Esophagus squamous epithelium (tissue), 5 donors: ENCODE results near the gene PRKG1. TPM values are rescaled to one million over a fixed set of nuclear protein-coding genes. Genes with fewer than 3 reads are reported as not detected.

Source experiments
- DNase-seq: peaks from one replicate; lab custom pipeline; 2025; lab: John Stamatoyannopoulos, UW
- H3K27ac ChIP-seq, 4 donors: fragments of 200-600 bp; sonication (generic); one replicate each; pipeline ENCODE4 v1.5.1; 2016 to 2019; ENCODE audit warnings: mild to moderate bottlenecking in 1 of 4
- H3K27me3 ChIP-seq, 4 donors: fragments of 200-600 bp; sonication (generic); 1 replicate in 3 of 4; 2 replicates in 1 of 4; pipeline versions ENCODE4 v1.5.1 to v1.6.0; 2017 to 2021; ENCODE audit warnings: antibody characterized with exemption in 1 of 4
- H3K36me3 ChIP-seq, 3 donors: fragments of 200-600 bp; sonication (generic); one replicate each; pipeline ENCODE4 v1.5.1; 2016 to 2019
- H3K4me1 ChIP-seq, 3 donors: fragments of 200-600 bp; sonication (generic); one replicate each; pipeline ENCODE4 v1.5.1; 2017 to 2019
- H3K4me3 ChIP-seq, 4 donors: fragments of 200-600 bp; sonication (generic); 1 replicate in 3 of 4; 2 replicates in 1 of 4; pipeline ENCODE4 v1.5.1; 2016 to 2019; ENCODE audit warnings: mild to moderate bottlenecking in 2 of 4, moderate library complexity in 1 of 4
- H3K9me3 ChIP-seq, 3 donors: fragments of 200-600 bp; sonication (generic); one replicate each; pipeline ENCODE4 v1.5.1; 2016 to 2019
- CTCF ChIP-seq, 6 experiments: fragments of 450-650 bp in 4 of 6; fragments of 200-600 bp in 2 of 6; sonication (generic) in 2 of 6; IDR thresholded peaks; one replicate each; pipeline ENCODE4 v1.5.1; 2016 to 2019; ENCODE audit warnings: antibody characterized with exemption in 6 of 6, mild to moderate bottlenecking in 4 of 6, moderate library complexity in 4 of 6
- POLR2A ChIP-seq, 4 donors: fragments of 450-650 bp; IDR thresholded peaks; one replicate each; pipeline ENCODE4 v1.6.1; 2017; ENCODE audit warnings: antibody characterized with exemption in 4 of 4, mild to moderate bottlenecking in 4 of 4, moderate library complexity in 3 of 4
- WGBS, 2 donors: methylation state at CpG; one replicate each; pipeline ENCODE4 v1.1.5; 2018; 5-methylcytosine and 5-hydroxymethylcytosine counted together
- intact Hi-C: fragments of 100-400 bp; cut with DNase I; formaldehyde crosslinking; loops from one replicate; pipeline ENCODE4 v1.15.0; 2022
- total RNA-seq, 4 donors: library from RNA; depleted of rRNA; stranded (reverse); fragments of >200 nt; gene quantifications; one replicate each; pipeline ENCODE4 v1.1.0, GENCODE V29; 2016
- donor health status: DM: yes; HTN: yes; CAD: no.

Gene PRKG1
- total RNA-seq, 4 donors from 2014 or later = 2.0 to 10.9 (median 3.8) TPM

GRCh38 chr10:51952056-51952455 is 877.8 kb downstream of the PRKG1 start:
- 62 to 67% methylated on average over 1 of the region's 1 CpG for WGBS, 2 donors
- H3K4me3 ChIP-seq = no peak overlapping the region

GRCh38 chr10:51955696-51956095 is 881.4 kb downstream of the PRKG1 start:
- no peak overlapping the region for H3K27ac ChIP-seq
- WGBS, 2 donors = 70 to 83% methylated on average over 2 of the region's 2 CpGs
- H3K9me3 ChIP-seq = no peaks in the 10 kb centered on the region
- no peaks in the 10 kb centered on the region for H3K27me3 ChIP-seq
- no peak overlapping the region for H3K4me3 ChIP-seq
- intact Hi-C loops = no loop called here
- no peak for DNase-seq
- no peaks in the 10 kb centered on the region for H3K36me3 ChIP-seq
- H3K4me1 ChIP-seq = peaks cover 0 to 6% (median 0%) of the 10 kb centered on the region in 3 donors
- TF ChIP-seq CTCF (IDR thresholded peaks at IDR 0.05) (no peak), POLR2A (IDR thresholded peaks at IDR 0.05) (no peak)

More at GRCh38 chr10:51952056-51952455, 877.8 kb downstream of the PRKG1 start:
- Histone ChIP-seq H3K4me1 (peaks cover 0 to 5% (median 0%) of the 10 kb centered on the region in 3 donors), H3K27ac (no peak overlapping the region), H3K27me3 (no peaks in the 10 kb centered on the region), H3K36me3 (no peaks in the 10 kb centered on the region), H3K9me3 (no peaks in the 10 kb centered on the region)
- TF ChIP-seq CTCF (IDR thresholded peaks at IDR 0.05) (no peak), POLR2A (IDR thresholded peaks at IDR 0.05) (no peak)
- intact Hi-C loops = no loop called here
- no peak for DNase-seq

GRCh38 chr10:51956822-51957221 is 882.5 kb downstream of the PRKG1 start:
- TF ChIP-seq CTCF (IDR thresholded peaks at IDR 0.05) = no peak
- TF ChIP-seq POLR2A (IDR thresholded peaks at IDR 0.05) = no peak

GRCh38 chr10:51960494-51960895 is 886.2 kb downstream of the PRKG1 start:
- Histone ChIP-seq H3K9me3 (no peaks in the 10 kb centered on the region), H3K36me3 (no peaks in the 10 kb centered on the region), H3K27me3 (no peaks in the 10 kb centered on the region), H3K4me3 (no peak overlapping the region), H3K27ac (no peak overlapping the region), H3K4me1 (peaks cover 0 to 4% (median 0%) of the 10 kb centered on the region in 3 donors)
- TF ChIP-seq POLR2A (IDR thresholded peaks at IDR 0.05) (no peak), CTCF (IDR thresholded peaks at IDR 0.05) (peak in 5 of 6 experiments; percentile 42 to 57 (median 48))
- no peak for DNase-seq
- 8 to 9% methylated on average over 8 of the region's 8 CpGs for WGBS, 2 donors
- intact Hi-C loops = no loop called here

More at GRCh38 chr10:51956822-51957221, 882.5 kb downstream of the PRKG1 start:
- no peak overlapping the region for H3K4me3 ChIP-seq
- no peak overlapping the region for H3K27ac ChIP-seq
- H3K27me3 ChIP-seq = no peaks in the 10 kb centered on the region
- peaks cover 0 to 9% (median 0%) of the 10 kb centered on the region in 3 donors for H3K4me1 ChIP-seq
- no peaks in the 10 kb centered on the region for H3K9me3 ChIP-seq
- no peaks in the 10 kb centered on the region for H3K36me3 ChIP-seq
- DNase-seq = no peak
- intact Hi-C loops = no loop called here

- no peak for DNase-seq
- Histone ChIP-seq H3K4me1 (peaks cover 0 to 4% (median 0%) of the 10 kb centered on the region in 3 donors), H3K36me3 (no peaks in the 10 kb centered on the region), H3K27me3 (no peaks in the 10 kb centered on the region), H3K9me3 (no peaks in the 10 kb centered on the region), H3K27ac (no peak overlapping the region), H3K4me3 (no peak overlapping the region)
- 72 to 73% methylated on average over 3 of the region's 3 CpGs for WGBS, 2 donors
- TF ChIP-seq POLR2A (IDR thresholded peaks at IDR 0.05) (no peak), CTCF (IDR thresholded peaks at IDR 0.05) (no peak)
- intact Hi-C loops = no loop called here
Observed at GRCh38 chr10:51961401-51961800, 887.1 kb downstream of the PRKG1 start.
